ENCODE measurements around the gene TTC23.

The TTC23 gene

GRCh38 chr15:99249270-99249841 is at the start of gene TTC23:
TTC23 (minus strand) TSS chr15:99249581; CDS start chr15:99228712, 20,869 bp downstream.
- no peak for DNase-seq (ENCODE audit: extremely low read depth in 1 of 2, low read depth in 1 of 2)

- DNase-seq (ENCODE audit: extremely low read depth in 1 of 2, low read depth in 1 of 2): no peak
These were observed 47.0 kb upstream of the TTC23 start for GRCh38 chr15:99296386-99296785.

- no peak for DNase-seq (ENCODE audit: extremely low read depth in 1 of 2, low read depth in 1 of 2)
These were observed 46.5 kb upstream of the TTC23 start for GRCh38 chr15:99295840-99296239.

- no peak for DNase-seq (ENCODE audit: extremely low read depth in 1 of 2, low read depth in 1 of 2)
These were observed 42.3 kb upstream of the TTC23 start for GRCh38 chr15:99291643-99292042.

- no peak for DNase-seq (ENCODE audit: extremely low read depth in 1 of 2, low read depth in 1 of 2)
These were observed 34.3 kb upstream of the TTC23 start for GRCh38 chr15:99283717-99284116.

GRCh38 chr15:99282586-99282985 is 33.2 kb upstream of the TTC23 start:
- no peak for DNase-seq (ENCODE audit: extremely low read depth in 1 of 2, low read depth in 1 of 2)

GRCh38 chr15:99282121-99282520 is 32.7 kb upstream of the TTC23 start:
- no peak for DNase-seq (ENCODE audit: extremely low read depth in 1 of 2, low read depth in 1 of 2)

- no peak for DNase-seq (ENCODE audit: extremely low read depth in 1 of 2, low read depth in 1 of 2)
These were observed 30.4 kb upstream of the TTC23 start for GRCh38 chr15:99279827-99280226.

GRCh38 chr15:99279290-99279689 is 29.9 kb upstream of the TTC23 start:
- no peak for DNase-seq (ENCODE audit: extremely low read depth in 1 of 2, low read depth in 1 of 2)

- DNase-seq (ENCODE audit: extremely low read depth in 1 of 2, low read depth in 1 of 2): no peak
These were observed 26.2 kb upstream of the TTC23 start for GRCh38 chr15:99275525-99276128.

GRCh38 chr15:99275061-99275460 is 25.7 kb upstream of the TTC23 start:
- no peak for DNase-seq (ENCODE audit: extremely low read depth in 1 of 2, low read depth in 1 of 2)

GRCh38 chr15:99273801-99274200 is 24.4 kb upstream of the TTC23 start:
- DNase-seq (ENCODE audit: extremely low read depth in 1 of 2, low read depth in 1 of 2): no peak

- DNase-seq (ENCODE audit: extremely low read depth in 1 of 2, low read depth in 1 of 2): no peak
These were observed 19.1 kb upstream of the TTC23 start for GRCh38 chr15:99268431-99268830.

- DNase-seq (ENCODE audit: extremely low read depth in 1 of 2, low read depth in 1 of 2): no peak
These were observed 18.6 kb upstream of the TTC23 start for GRCh38 chr15:99267957-99268356.

GRCh38 chr15:99265541-99266070 is 16.2 kb upstream of the TTC23 start:
- no peak for DNase-seq (ENCODE audit: extremely low read depth in 1 of 2, low read depth in 1 of 2)

GRCh38 chr15:99264125-99264524 is 14.7 kb upstream of the TTC23 start:
- DNase-seq (ENCODE audit: extremely low read depth in 1 of 2, low read depth in 1 of 2): no peak

GRCh38 chr15:99257107-99257750 is 7.8 kb upstream of the TTC23 start:
- DNase-seq (ENCODE audit: extremely low read depth in 1 of 2, low read depth in 1 of 2): no peak

- DNase-seq (ENCODE audit: extremely low read depth in 1 of 2, low read depth in 1 of 2): no peak
These were observed 4.2 kb upstream of the TTC23 start for GRCh38 chr15:99253381-99254090.

- DNase-seq (ENCODE audit: extremely low read depth in 1 of 2, low read depth in 1 of 2): no peak
These were observed 2.9 kb upstream of the TTC23 start for GRCh38 chr15:99252326-99252725.

GRCh38 chr15:99250857-99251841 is 1.8 kb upstream of the TTC23 start, which contains the start of gene LRRC28:
LRRC28 (plus strand) TSS chr15:99251481; CDS start chr15:99255958, 4,477 bp downstream.
- peak; percentile 81 to 85 for DNase-seq (ENCODE audit: extremely low read depth in 1 of 2, low read depth in 1 of 2)

All from activated CD8-positive, alpha-beta memory T cell treated with anti-CD3 and anti-CD28 coated beads for 1 hour (primary cell).